GM23338 (cell line): ENCODE results near the gene TIPRL. TPM values are rescaled to one million over a fixed set of nuclear protein-coding genes. Genes with fewer than 3 reads are reported as not detected.

Experiments
- ATAC-seq: fragments of 200-7000 bp; cut with Tn5 transposase; 3 replicates; pipeline ENCODE4 v1.9.1; 2020
- DNase-seq: peaks from one replicate; pipeline ENCODE4 v3.0.0-alpha.2; 2015; ENCODE audit warnings: low spot score
- H2AFZ ChIP-seq: fragments of 200-600 bp; sonication (generic); 2 replicates; pipeline ENCODE4 v1.8.0; 2016; ENCODE audit warnings: antibody characterized with exemption, mild to moderate bottlenecking, moderate library complexity
- H3F3A ChIP-seq: fragments of 200-600 bp; sonication (generic); replicated peaks from 2 replicates; pipeline ENCODE4 v1.8.0; 2017; ENCODE audit warnings: antibody characterized with exemption, mixed run types, low read depth
- H3K27ac ChIP-seq: fragments of 200-600 bp; sonication (generic); 2 replicates; pipeline ENCODE4 v1.6.1; 2016; ENCODE audit warnings: low read depth
- H3K27me3 ChIP-seq: fragments of 200-600 bp; sonication (generic); 2 replicates; pipeline ENCODE4 v1.8.0; 2016; ENCODE audit warnings: mild to moderate bottlenecking, mixed run types, moderate library complexity; ENCODE audit not compliant: insufficient read depth
- H3K36me3 ChIP-seq: fragments of 200-600 bp; sonication (generic); 2 replicates; pipeline ENCODE4 v1.8.0; 2016; ENCODE audit warnings: mild to moderate bottlenecking; ENCODE audit not compliant: insufficient read depth
- H3K4me1 ChIP-seq: fragments of 200-600 bp; sonication (generic); 2 replicates; pipeline ENCODE4 v1.8.0; 2016; ENCODE audit warnings: mild to moderate bottlenecking, moderate library complexity; ENCODE audit not compliant: insufficient read depth
- H3K4me2 ChIP-seq: fragments of 200-600 bp; sonication (generic); 2 replicates; pipeline ENCODE4 v1.7.1; 2017; ENCODE audit warnings: mixed run types
- H3K4me3 ChIP-seq: fragments of 200-600 bp; sonication (generic); 2 replicates; pipeline ENCODE4 v1.6.1; 2016; ENCODE audit warnings: mixed run types
- H3K79me2 ChIP-seq: fragments of 200-600 bp; sonication (generic); replicated peaks from 2 replicates; pipeline ENCODE4 v1.8.0; 2017; ENCODE audit warnings: mild to moderate bottlenecking; ENCODE audit not compliant: insufficient read depth
- H3K9me2 ChIP-seq: fragments of 200-600 bp; sonication (generic); 2 replicates; pipeline ENCODE4 v1.8.0; 2017; ENCODE audit not compliant: insufficient read depth
- H4K20me1 ChIP-seq: fragments of 200-600 bp; sonication (generic); replicated peaks from 2 replicates; pipeline ENCODE4 v1.8.0; 2017; ENCODE audit warnings: mild to moderate bottlenecking; ENCODE audit not compliant: insufficient read depth
- H3K27ac Mint-ChIP-seq: 2 replicates; pipeline ENCODE4 v1.8.0; 2020; ENCODE audit warnings: inconsistent platforms, mild to moderate bottlenecking, moderate library complexity, mixed read lengths
- H3K27me3 Mint-ChIP-seq: 3 replicates; pipeline ENCODE4 v1.8.0; 2022; ENCODE audit warnings: low read depth, mild to moderate bottlenecking, moderate library complexity, mixed read lengths, inconsistent platforms; ENCODE audit not compliant: insufficient read depth, poor library complexity
- H3K36me3 Mint-ChIP-seq: 3 replicates; pipeline ENCODE4 v1.8.0; 2021; ENCODE audit warnings: low read depth, mild to moderate bottlenecking, inconsistent platforms, moderate library complexity, mixed read lengths
- H3K4me1 Mint-ChIP-seq: 3 replicates; pipeline ENCODE4 v1.8.0; 2020; ENCODE audit warnings: mild to moderate bottlenecking, inconsistent platforms, mixed read lengths
- H3K4me3 Mint-ChIP-seq: 3 replicates; pipeline ENCODE4 v1.8.0; 2021; ENCODE audit warnings: moderate library complexity, mild to moderate bottlenecking, inconsistent platforms, mixed read lengths
- H3K9me3 Mint-ChIP-seq: 3 replicates; pipeline ENCODE4 v1.8.0; 2020; ENCODE audit warnings: moderate library complexity, mild to moderate bottlenecking, inconsistent platforms, mixed read lengths
- CREB1 ChIP-seq: fragments of 250-450 bp; sonication (Bioruptor Pico); IDR thresholded peaks from 2 replicates; pipeline ENCODE4 v1.5.0; 2020; ENCODE audit warnings: low read depth, mild to moderate bottlenecking, moderate library complexity
- EZH2 ChIP-seq: fragments of 200-600 bp; sonication (generic); IDR thresholded peaks from one replicate; pipeline ENCODE4 v1.8.0; 2017; ENCODE audit warnings: antibody characterized with exemption, mild to moderate bottlenecking, low read depth; ENCODE audit not compliant: unreplicated experiment
- ZNF331 ChIP-seq: fragments of 250-450 bp; sonication (Bioruptor Pico); IDR thresholded peaks from 2 replicates; pipeline ENCODE4 v1.5.0; 2020; ENCODE audit warnings: low read depth, mild to moderate bottlenecking, moderate library complexity
- polyA plus RNA-seq: library from polyadenylated mRNA; unstranded; fragments of >200 nt; fragmentation: Nextera tagmentation; extraction: Ambion mirVana; gene quantifications from 2 replicates; pipeline ENCODE4 v1.2.1, GENCODE V29; 2016
- total RNA-seq: library from RNA; depleted of rRNA; stranded (reverse); fragments of >200 nt; shearing (Covaris generic); gene quantifications from 2 replicates; pipeline ENCODE4 v1.2.3, GENCODE V29; 2014
- TF ChIP-seq, protein P1 (sequence below): IDR thresholded peaks from 2 replicates; pipeline ENCODE4 v1.6.1; 2016; ENCODE audit warnings: antibody characterized with exemption

TIPRL gene
- total and polyA plus RNA-seq, 2 experiments from 2014 or later, result 15.9 to 32.0 TPM

DNA sequence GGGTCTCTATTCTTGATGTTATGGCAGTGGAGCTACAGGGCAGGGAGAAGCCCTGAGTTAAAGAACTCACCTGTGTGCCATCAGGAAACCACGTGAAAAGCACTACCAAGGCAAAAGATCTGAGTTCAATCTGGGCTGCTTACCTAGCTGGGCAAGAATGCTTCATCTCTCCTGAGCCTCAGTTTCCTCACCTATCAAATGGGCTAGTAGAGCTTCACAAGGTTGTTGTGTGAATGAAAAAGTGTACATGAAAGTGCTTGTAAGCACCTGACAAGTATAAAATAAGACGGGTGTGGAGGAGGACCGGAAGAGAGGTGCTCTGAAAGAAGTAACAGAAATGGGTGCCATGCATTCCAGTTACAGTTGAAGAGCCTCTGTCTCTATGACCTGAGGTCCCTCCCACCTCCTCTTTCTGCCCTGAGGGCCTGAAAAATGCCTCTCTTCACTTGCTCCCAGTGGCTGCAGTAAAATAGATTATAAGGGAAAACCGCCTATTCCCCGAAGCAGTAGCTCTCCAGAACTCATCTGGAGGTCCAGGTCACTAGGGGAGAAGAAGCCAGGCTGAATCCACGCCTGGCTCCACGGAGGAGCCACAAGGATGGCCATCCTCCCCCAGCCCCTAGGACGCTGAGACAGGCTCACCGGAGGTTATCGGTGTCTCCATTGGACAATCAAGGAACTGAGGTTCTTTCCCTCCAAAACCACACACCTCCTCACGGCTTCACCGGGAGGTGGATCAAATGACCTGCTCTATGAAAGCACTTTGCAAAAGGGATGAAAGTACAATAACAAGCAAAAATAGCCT lies 43.4 kb upstream of the TIPRL start:
- peak; percentile 30 for ATAC-seq
- peak; percentile 58 for DNase-seq
- peaks cover 27% of the 10 kb centered on the region for H3K4me1 ChIP-seq
- TF ChIP-seq, protein P1, sequence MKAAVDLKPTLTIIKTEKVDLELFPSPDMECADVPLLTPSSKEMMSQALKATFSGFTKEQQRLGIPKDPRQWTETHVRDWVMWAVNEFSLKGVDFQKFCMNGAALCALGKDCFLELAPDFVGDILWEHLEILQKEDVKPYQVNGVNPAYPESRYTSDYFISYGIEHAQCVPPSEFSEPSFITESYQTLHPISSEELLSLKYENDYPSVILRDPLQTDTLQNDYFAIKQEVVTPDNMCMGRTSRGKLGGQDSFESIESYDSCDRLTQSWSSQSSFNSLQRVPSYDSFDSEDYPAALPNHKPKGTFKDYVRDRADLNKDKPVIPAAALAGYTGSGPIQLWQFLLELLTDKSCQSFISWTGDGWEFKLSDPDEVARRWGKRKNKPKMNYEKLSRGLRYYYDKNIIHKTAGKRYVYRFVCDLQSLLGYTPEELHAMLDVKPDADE, result no peak
- TF ChIP-seq EZH2 (peak; percentile 7), ZNF331 (CRISPR knock-in tag) (no peak)
- Mint-ChIP-seq H3K27me3 (peaks cover 17% of the 10 kb centered on the region), H3K4me1 (peaks cover 32% of the 10 kb centered on the region), H3K9me3 (no peaks in the 10 kb centered on the region; the same call in 2 of the 3 replicates), H3K36me3 (peaks cover 4% of the 10 kb centered on the region; the same call in 1 of the 3 replicates), H3K27ac (no peak overlapping the region), H3K4me3 (peak overlapping the region; percentile 95)
- H3F3A ChIP-seq, result no peaks in the 10 kb centered on the region
- no peak overlapping the region for H3K27ac ChIP-seq
- H3K79me2 ChIP-seq, result peaks cover 19% of the 10 kb centered on the region
- peak overlapping the region; percentile 99 for H3K4me2 ChIP-seq
- no peaks in the 10 kb centered on the region for H3K36me3 ChIP-seq
- H3K4me3 ChIP-seq, result peak overlapping the region; percentile 77
- H4K20me1 ChIP-seq, result peaks cover 12% of the 10 kb centered on the region; the same call in 1 of the 2 replicates
- H2AFZ ChIP-seq, result peak overlapping the region; percentile 98
- H3K9me2 ChIP-seq, result no peaks in the 10 kb centered on the region
- peaks cover 35% of the 10 kb centered on the region for H3K27me3 ChIP-seq

DNA sequence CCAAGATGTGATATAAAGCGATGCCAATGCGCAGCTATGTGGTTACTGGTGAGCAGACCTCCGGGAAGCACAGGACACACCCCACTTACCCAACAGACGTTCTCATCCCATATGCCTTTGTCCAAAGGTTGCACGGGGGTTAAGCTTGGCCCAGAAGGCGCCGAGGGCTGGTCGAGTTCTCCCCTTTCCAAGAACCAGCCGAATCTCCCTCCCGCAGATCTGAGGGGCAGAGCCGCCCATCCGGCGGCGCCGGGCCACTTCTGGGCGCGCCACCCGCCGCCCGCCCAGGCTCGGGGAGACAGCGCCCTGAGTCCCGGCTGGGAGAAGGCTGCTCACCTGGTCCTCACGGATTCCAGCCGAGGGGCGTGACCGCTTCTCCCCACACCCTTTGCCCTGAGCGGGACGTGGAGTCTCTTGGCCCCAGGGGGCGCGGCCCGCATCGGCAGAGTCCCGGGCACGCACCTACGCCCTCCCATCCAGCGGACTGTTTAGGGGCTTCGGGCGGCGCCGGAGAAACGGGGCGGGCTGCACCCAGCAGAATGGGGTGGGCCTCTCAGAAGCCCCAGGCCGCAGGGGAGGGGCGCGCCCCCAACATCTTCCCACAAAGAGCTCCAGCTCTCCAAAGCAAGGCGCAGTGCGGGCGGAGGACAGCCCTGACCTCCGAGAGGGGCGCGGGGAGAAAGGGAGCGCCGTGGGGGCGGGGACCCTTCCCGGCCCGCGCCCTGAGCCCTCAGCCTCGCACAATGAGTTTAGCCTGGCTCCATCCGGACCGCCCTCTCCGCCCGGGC lies 42.6 kb upstream of the TIPRL start:
- H3K27ac ChIP-seq, result no peak overlapping the region
- peaks cover 19% of the 10 kb centered on the region for H3K4me1 ChIP-seq
- H3K27me3 ChIP-seq, result peaks cover 35% of the 10 kb centered on the region
- H4K20me1 ChIP-seq, result 0 out of 2 replicates have a peak, but pooled peaks cover 12% of the 10 kb centered on the region
- peak overlapping the region; percentile 77 for H3K4me3 ChIP-seq
- Mint-ChIP-seq H3K27me3 (peaks cover 17% of the 10 kb centered on the region), H3K36me3 (peaks cover 4% of the 10 kb centered on the region; the same call in 1 of the 3 replicates), H3K9me3 (no peaks in the 10 kb centered on the region; the same call in 2 of the 3 replicates), H3K4me3 (peak overlapping the region; percentile 95), H3K4me1 (peaks cover 29% of the 10 kb centered on the region), H3K27ac (no peak overlapping the region)
- no peaks in the 10 kb centered on the region for H3K9me2 ChIP-seq
- no peaks in the 10 kb centered on the region for H3F3A ChIP-seq
- H2AFZ ChIP-seq, result peak overlapping the region; percentile 98
- peak; percentile 56 for DNase-seq
- peak; percentile 1 for TF ChIP-seq EZH2
- no peak for TF ChIP-seq CREB1 (CRISPR knock-in tag)
- ATAC-seq, result peak; percentile 63
- peaks cover 19% of the 10 kb centered on the region for H3K79me2 ChIP-seq
- H3K36me3 ChIP-seq, result no peaks in the 10 kb centered on the region
- H3K4me2 ChIP-seq, result peak overlapping the region; percentile 99
